NCI-H2029 (cell line): ENCODE measurements around the gene CPVL.

Source experiments
- DNase-seq: peaks from one replicate; lab custom pipeline; 2025; lab: John Stamatoyannopoulos, UW

Gene CPVL

GRCh38 chr7:29146057-29146706 lies at the start of gene CPVL:
TSS of gene CPVL (minus strand) at chr7:29146537. CDS start at chr7:29121061, 25,476 bp downstream.
- DNase-seq: no peak

DNA sequence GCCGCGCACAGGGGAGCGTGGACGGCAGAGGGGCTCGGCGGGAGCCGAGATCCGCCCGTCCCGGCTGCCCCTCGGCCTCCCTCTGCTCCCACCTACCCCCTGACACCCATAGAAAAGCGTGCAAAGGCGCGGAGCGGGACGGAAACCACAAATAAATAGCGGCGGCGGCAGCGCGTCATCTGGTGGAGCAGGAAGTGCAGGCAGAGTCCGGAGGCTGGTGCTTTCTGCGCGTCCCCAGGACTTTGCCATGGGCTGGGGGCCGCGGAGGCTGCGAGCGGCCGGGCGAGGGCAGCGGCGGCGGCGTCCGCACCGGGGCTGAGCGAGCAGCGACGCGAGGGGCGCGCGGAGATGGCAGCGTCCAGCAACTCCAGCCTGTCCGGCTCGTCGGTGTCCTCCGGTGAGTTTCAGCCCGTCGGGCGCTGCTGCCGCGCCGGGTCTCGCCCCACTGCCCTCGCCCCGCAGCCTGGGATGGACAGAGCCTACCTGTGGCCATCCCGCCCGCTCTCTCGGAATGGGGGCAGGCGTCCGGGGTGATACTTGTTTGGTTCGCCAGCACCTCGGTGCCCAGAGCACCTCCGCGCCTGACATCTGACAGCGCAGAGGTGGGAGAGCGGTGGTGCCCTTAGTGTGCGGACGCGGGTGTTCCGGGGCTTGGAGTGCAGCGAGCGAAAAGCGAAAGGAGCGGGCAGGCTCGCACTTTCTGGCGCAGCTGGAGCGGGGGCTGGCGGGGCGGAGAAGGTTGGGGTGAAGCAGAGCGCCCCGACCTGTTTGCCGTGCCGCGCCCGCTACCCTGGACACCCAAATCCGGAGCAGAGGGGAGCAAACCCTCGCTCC lies 48.5 kb upstream of the CPVL start, which contains the start of gene CHN2:
Gene CHN2, plus strand, starts transcription at position 182 of the 834 bp plus-strand sequence.
- DNase-seq: peak; percentile 37

DNA sequence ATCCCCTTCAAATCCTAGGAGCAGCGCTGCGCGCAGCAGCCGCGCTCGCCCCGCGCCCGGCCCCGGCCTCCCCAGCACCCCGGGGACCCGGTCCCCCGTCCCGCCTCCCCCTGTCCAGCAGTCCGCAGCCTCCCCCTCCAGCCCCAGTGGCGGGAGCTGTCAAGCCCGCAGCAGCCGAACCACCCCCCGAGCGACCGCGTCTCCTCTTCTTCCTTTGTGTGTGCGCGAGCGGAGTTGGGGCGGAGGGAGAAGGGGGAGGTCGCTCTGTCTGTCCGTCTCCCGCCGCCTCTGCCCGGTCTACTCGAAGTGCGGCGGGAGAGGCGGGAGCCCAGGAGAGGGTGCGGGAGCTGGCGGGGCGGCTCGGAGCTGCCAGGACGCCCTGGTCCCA lies 47.9 kb upstream of the CPVL start:
- DNase-seq: no peak

GRCh38 chr7:29193316-29194205 lies 47.2 kb upstream of the CPVL start:
- no peak for DNase-seq

DNA sequence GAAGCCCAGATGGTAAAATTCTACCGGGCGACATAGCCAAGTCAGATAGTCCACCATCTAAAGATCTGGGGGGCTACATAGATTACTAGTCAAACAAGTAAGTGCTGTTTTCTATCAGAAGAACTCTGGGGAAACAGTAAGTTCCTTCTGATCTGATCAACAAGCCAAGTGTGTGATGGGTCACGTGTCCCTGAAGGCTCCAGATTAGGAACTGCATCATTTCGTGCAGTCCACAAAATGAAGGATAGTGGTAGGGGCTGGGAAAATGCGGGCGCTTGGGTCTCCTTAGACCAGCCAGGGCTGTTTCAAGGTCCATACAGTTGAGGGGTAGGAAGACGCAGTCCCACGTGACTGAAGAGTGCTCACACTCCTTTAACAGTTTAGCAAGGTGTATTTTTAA lies 46.5 kb upstream of the CPVL start:
- DNase-seq: no peak

- no peak for DNase-seq
These were observed 46.0 kb upstream of the CPVL start for GRCh38 chr7:29192323-29192722.

DNA sequence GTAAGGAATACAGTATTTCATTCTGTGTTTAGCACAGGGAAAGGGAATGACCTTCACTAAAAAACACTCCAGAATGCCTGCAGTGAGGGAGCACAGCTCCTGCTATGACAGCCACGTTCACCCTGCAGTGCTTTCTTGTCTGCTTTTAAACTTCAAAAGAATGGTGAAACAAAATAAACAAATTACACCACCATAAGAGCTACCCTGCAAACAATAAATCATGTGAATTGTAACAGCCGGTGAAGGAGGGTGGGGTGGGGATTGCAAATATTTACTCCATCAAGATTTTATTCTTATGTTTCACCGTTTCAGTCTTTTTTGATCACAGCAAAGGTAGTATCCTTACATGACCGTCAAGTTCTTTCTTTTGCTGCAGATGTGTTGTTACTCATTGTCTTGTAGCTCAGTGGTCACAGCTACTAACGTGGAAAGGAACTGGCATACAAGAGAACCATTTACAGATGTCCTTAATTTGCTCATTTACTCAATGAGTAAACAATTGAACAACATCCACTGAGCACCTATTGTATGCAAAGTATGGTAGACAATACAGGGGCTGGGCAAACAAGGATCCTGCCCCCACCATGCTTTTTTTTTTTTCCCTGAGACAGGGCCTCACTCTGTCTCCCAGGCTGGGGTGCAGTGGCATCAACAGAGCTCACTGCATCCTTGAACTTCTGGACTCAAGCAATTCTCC lies 44.2 kb upstream of the CPVL start:
- DNase-seq: no peak

GRCh38 chr7:29189743-29190201 lies 43.4 kb upstream of the CPVL start:
- peak; percentile 72 for DNase-seq

- DNase-seq: no peak
These were observed 39.3 kb upstream of the CPVL start for GRCh38 chr7:29185613-29186012.

DNA sequence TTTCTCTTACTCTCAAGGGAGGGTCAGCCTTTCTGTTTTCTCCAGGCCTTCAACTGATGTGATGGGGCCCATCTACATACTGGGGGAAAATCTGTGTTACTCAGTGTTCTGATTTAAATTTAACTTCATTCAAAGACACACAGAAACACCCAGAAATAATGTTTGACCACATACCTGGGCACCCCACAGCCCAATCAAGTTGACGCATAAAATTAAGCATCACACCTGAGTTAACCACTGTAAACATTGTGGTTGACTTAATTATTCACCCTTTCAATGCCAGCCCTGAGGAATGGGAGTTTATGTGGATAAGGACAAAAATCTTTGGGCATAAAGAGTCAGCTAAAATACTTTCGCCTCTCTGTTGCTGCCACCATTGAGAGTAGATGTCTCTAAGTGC lies 38.3 kb upstream of the CPVL start:
- DNase-seq: no peak

- no peak for DNase-seq
These were observed 32.8 kb upstream of the CPVL start for GRCh38 chr7:29179115-29179514.

- DNase-seq: no peak
These were observed 31.7 kb upstream of the CPVL start for GRCh38 chr7:29177963-29178600.

GRCh38 chr7:29173458-29173857 lies 27.1 kb upstream of the CPVL start:
- DNase-seq: no peak

DNA sequence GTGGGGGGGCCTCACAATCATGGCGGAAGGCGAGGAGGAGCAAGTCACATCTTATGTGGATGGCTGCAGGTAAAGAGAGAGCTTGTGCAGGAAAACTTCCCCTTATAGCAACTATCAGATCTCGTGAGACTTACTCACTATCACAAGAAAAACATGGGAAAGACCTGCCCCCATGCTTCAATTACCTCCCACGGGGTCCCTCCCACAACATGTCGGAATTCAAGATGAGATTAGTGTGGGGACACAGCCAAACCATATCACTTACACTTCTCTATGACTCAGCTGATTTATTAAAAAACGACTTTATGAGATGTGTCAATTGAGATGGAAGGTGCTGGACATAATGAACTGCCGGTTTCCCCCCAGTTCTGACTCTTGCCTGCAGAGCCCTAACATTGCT lies 24.4 kb upstream of the CPVL start:
- DNase-seq: no peak

DNA sequence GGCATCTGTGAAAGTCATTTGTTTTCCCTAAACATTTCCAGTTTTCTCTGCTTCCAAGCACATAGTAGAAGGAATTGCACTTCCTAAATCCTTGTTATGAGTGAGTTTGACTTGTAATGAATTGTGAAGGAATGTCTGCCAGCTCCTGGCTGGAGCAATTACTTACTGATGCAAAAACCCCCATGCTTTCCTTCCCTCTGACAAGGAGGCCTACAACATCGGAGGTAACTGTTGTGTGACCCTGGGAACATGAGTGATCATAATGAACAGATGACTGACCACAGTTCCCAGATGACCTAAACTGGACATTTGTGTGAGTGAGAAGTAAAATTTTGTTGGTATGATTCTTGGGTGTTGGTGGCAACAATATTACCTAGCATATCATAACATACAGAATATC lies 21.4 kb upstream of the CPVL start:
- no peak for DNase-seq

GRCh38 chr7:29163854-29164253 lies 17.5 kb upstream of the CPVL start:
- no peak for DNase-seq

DNA sequence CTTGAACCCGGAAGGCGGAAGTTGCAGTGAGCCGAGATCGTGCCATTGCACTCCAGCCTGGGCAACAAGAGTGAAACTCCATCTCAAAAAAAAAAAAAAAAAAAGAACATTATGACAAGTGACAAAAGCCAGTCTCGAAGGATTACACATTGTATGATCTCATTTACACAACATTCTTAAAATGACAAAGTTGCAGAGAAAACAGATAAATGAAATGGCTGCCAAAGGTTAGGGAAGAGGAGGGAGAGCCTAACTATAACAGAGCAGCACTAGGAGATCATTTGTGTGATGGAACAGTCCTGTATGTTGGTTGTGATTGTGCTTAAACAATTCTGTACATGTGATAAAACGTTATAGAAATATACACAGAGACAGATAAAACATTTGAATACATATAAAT lies 16.2 kb upstream of the CPVL start:
- DNase-seq: no peak

DNA sequence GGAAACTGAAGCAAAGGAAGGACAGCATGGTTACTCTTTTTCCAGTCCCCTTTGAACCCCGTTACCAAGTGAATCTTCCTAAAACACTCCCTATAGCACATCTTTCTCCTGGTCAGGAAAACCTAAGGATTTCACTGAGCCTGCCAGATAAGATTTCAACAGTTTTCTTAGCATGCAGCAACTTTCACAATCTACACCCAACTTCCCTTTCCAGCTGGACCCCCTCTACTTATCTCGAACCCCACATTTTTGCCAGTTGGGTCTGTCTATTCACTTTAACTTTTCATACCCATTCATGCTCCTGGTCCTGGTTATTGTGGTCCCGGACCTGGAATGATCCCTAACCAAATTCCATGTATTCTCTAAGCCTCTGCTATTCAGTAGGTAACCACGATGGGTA lies 14.9 kb upstream of the CPVL start:
- DNase-seq: no peak

DNA sequence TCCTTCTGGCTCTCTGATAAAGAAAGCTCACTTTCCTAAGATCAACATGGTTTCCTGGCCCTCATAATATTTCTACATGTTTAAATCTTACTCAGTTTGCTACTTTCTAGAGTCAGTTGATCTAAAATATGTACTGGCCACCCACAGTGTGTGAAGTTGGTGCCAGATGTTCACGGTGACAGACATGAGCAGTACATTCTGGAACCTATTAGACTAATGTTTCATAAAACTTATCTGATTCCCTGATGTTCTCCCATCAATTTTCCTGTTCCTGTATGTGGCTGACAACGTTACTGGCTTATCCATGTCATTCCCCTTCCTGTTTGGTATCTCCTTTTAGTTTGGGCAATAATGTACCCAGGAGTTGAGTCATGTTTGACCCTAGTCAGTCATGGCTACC lies 13.7 kb upstream of the CPVL start:
- DNase-seq: no peak

DNA sequence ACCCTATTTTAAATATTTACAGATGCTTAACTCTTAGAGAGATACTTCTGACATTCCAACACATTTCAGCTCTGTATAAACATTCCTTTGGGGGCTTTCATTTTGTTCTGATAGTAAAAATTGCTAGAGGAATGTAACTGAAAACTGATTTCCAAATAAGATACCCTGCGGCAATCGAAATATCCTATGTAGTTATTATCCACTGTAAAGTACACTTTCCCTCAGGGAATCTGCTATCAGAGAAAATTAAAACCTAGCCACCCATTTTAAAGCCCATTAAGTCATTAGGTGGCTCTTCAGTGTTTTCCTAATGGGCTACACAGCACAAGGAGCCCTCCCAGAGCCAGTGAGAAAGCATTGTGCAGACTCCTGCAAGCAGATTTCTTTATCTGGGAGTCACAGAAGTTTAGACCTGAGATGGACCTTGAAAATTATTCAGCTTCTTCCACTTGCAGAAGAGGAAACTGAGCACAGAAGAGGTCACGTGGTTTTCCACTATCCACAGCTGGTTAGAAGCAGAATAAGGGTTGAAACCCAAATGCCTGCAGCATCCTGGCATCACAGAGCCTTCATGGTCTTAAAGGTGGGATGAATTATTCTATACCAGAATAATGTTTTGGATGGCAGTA lies 12.6 kb upstream of the CPVL start:
- no peak for DNase-seq

DNA sequence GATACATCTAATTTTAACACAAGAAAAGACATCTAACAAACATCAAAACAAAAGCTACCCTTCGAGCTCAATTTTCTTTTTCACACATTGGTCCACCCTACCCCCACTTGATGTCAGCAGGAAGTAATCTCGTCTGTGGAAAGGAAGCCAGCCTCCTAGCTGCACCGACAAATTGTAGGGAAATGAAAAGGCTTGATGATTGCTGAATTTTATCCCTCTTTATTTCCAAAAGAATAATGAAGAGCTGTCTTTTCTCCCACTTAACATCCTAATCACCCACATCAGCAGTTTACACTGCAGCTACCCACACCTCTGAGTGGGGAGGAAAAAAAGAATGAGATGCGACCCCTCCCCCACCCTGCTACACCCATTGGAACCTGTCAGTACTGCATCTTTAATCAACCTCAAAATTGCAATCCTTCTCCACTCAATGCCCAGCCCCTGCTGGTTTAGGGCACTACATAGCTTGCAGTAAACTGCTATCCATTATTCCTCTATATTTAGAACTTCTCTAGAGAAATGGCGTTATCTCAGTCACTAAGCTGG lies 10.6 kb upstream of the CPVL start:
- DNase-seq: no peak
